ENCODE results near the gene GPR180. TPM values are rescaled to one million over a fixed set of nuclear protein-coding genes. Genes with fewer than 3 reads are reported as not detected.

The GPR180 gene
- total and polyA plus RNA-seq, 10 of the 15 experiments (the other 5 are each of a cell fraction or from before 2014, with no cell fraction given) = 1.6 to 7.2 (median 5.3) TPM

DNA sequence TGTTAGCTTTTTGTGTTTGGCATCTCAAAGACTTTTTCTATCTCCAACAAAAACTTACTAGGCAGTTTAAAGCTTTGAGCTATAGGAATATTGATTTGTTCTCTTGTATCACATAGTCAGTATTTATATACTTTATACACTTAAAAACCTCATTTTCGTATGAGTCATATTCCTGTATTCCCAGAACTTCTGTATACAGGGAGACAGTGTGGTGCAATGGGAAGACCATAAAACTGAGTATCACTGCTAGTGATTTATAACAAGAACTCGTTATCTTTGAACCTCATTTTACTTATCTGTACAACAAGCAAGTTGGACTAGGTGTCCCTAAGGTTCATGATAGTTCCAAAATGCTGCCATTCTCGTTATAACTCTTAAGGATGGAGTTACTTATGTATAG is 6.3 kb downstream of the GPR180 start:
- SMC1A ChIA-PET (ENCODE audit: uncharacterized antibody, unreplicated experiment) = interaction anchor here (1.7 to 2.3 kb wide), 2 partner anchors 9 to 171 kb away, joined by 3 to 14 read pairs; no protein-coding TSS in a partner anchor
- no peak for TF ChIP-seq JUNB (IDR thresholded peaks at IDR 0.05)
- TF ChIP-seq NFXL1 (IDR thresholded peaks at IDR 0.05; ENCODE audit: borderline replicate concordance) = no peak
- TF ChIP-seq SMARCA5 (IDR thresholded peaks at IDR 0.05) = no peak
- TF ChIP-seq PML (IDR thresholded peaks at IDR 0.05; ENCODE audit: low read length) = no peak
- no peak for TF ChIP-seq SIX5 (IDR thresholded peaks at IDR 0.05; ENCODE audit: low read depth, low read length, severe bottlenecking)
- TF ChIP-seq, protein P1, sequence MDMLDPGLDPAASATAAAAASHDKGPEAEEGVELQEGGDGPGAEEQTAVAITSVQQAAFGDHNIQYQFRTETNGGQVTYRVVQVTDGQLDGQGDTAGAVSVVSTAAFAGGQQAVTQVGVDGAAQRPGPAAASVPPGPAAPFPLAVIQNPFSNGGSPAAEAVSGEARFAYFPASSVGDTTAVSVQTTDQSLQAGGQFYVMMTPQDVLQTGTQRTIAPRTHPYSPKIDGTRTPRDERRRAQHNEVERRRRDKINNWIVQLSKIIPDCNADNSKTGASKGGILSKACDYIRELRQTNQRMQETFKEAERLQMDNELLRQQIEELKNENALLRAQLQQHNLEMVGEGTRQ (IDR thresholded peaks at IDR 0.05; ENCODE audit: borderline replicate concordance, low read depth, low read length) = no peak
- TF ChIP-seq ZNF217 (IDR thresholded peaks at IDR 0.05) = no peak
- no peak for TF ChIP-seq NFYA (IDR thresholded peaks at IDR 0.05; ENCODE audit: borderline replicate concordance, low read depth, low read length)
- no peak for TF ChIP-seq STAT1 (conservative IDR thresholded peaks at IDR 0.05)
- intact Hi-C loops (cut with micrococcal nuclease; ENCODE audit: unreplicated experiment) (no loop called here), in situ Hi-C loops (cut with MboI) (no loop called here)
- H3K4me1 ChIP-seq (ENCODE audit: control insufficient read depth, insufficient read depth, low read length) = no peaks in the 10 kb centered on the region
- H2AFZ ChIP-seq (ENCODE audit: control insufficient read depth, low read depth, low read length) = no peak overlapping the region
- ATAC-seq = peak; percentile 23; the same call in 1 of the 3 replicates
- no TSS peak for BruUV-seq (replicated peaks)
- no peak overlapping the region for H3K9ac ChIP-seq (ENCODE audit: control insufficient read depth, insufficient read depth, low read length)
- POLR2A ChIA-PET = interaction anchor here (1.6 kb wide), 1 partner anchor 12 kb away, joined by 6 read pairs; the partner anchor contains the start of gene TGDS
- no peak overlapping the region for H3K4me2 ChIP-seq (ENCODE audit: control insufficient read depth, insufficient read depth)
- peaks cover 0 to 9% of the 10 kb centered on the region in 2 experiments; a peak in 1 of 4 replicates for H3K36me3 ChIP-seq (ENCODE audit: control insufficient read depth in 2 of 2, insufficient read depth in 2 of 2, low read length in 1 of 2)
- H4K20me1 ChIP-seq (ENCODE audit: control insufficient read depth, insufficient read depth) = no peaks in the 10 kb centered on the region
- WGBS (ENCODE audit: insufficient coverage, insufficient replicate concordance, low lambda C conversion rate, missing lambda C conversion rate) = 80% methylated on average over 3 of the region's 3 CpGs
- H3K27me3 ChIP-seq (replicated peaks in 1 of 2; ENCODE audit: control insufficient read depth in 2 of 2, insufficient read depth in 2 of 2, low read length in 1 of 2) = no peaks in the 10 kb centered on the region
- FAIRE-seq = no peak
- DNase-seq (ENCODE audit: low read depth, low spot score) = no peak
- CTCF ChIA-PET = interaction anchor here (1.0 to 2.8 kb wide), 3 partner anchors 10 to 59 kb away, joined by 3 to 22 read pairs (median 9); no protein-coding TSS in a partner anchor
- RAD21 ChIA-PET (ENCODE audit: unreplicated experiment) = interaction anchor here (1.5 to 2.3 kb wide), 3 partner anchors 10 to 172 kb away, joined by 5 to 11 read pairs (median 7); no protein-coding TSS in a partner anchor
- peaks cover 5% of the 10 kb centered on the region for H3K79me2 ChIP-seq (ENCODE audit: control insufficient read depth, insufficient read depth, low read length)
- no peak overlapping the region for H3K27ac ChIP-seq (ENCODE audit: control insufficient read depth, insufficient read depth)
- H3K9me3 ChIP-seq (replicated peaks; ENCODE audit: control insufficient read depth, insufficient read depth, low read length) = no peaks in the 10 kb centered on the region
- H3K4me3 ChIP-seq = no peak overlapping the region
